Panc1 (cell line): Measurements from ENCODE around the gene SLC6A6.

Experiments used
- POLR2AphosphoS5 ChIP-seq: IDR thresholded peaks from 2 replicates; pipeline ENCODE4 v1.6.1; 2012; ENCODE audit warnings: mild to moderate bottlenecking, low read depth, low read length, moderate library complexity
- SIN3A ChIP-seq: IDR thresholded peaks from 2 replicates; pipeline ENCODE4 v1.6.1; 2012; ENCODE audit warnings: low read depth, mild to moderate bottlenecking, low read length, moderate library complexity, borderline replicate concordance; ENCODE audit not compliant: insufficient read depth
- TF ChIP-seq, protein P1 (sequence below): fragments of 450-650 bp; IDR thresholded peaks from 2 replicates; pipeline ENCODE4 v1.5.1; 2017; ENCODE audit warnings: mild to moderate bottlenecking
- TF ChIP-seq, protein P2 (sequence below), 2 experiments: IDR thresholded peaks; 2 replicates each; pipeline ENCODE4 v1.6.1; 2011 to 2012; ENCODE audit warnings: low read depth in 2 of 2, control low read depth in 1 of 2, low read length in 1 of 2, mild to moderate bottlenecking in 1 of 2, moderate library complexity in 1 of 2; ENCODE audit not compliant: insufficient read depth in 1 of 2

DNA sequence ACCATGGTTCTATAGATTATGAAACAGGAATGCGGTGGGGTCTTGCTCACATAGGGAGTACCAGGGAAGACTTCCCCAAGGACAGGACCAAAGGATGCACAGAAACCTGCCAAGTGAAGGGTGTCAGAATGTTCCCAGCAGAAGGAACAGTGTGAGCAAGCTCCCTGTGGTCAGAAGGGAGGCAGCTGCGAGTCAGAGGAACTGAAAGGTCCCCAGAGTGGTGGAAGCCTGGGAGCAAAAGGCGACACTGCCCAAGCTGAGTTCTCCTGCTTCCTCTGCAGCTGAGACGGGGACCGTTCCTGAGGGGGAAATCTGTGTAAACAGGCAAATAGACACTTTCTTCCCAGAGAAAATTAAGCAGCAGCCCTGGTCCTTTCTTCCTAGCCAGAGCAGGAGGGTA is 14.2 kb upstream of the SLC6A6 start:
- TF ChIP-seq, protein P1, sequence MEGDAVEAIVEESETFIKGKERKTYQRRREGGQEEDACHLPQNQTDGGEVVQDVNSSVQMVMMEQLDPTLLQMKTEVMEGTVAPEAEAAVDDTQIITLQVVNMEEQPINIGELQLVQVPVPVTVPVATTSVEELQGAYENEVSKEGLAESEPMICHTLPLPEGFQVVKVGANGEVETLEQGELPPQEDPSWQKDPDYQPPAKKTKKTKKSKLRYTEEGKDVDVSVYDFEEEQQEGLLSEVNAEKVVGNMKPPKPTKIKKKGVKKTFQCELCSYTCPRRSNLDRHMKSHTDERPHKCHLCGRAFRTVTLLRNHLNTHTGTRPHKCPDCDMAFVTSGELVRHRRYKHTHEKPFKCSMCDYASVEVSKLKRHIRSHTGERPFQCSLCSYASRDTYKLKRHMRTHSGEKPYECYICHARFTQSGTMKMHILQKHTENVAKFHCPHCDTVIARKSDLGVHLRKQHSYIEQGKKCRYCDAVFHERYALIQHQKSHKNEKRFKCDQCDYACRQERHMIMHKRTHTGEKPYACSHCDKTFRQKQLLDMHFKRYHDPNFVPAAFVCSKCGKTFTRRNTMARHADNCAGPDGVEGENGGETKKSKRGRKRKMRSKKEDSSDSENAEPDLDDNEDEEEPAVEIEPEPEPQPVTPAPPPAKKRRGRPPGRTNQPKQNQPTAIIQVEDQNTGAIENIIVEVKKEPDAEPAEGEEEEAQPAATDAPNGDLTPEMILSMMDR, result no peak
- TF ChIP-seq SIN3A (no peak), POLR2AphosphoS5 (no peak)
- TF ChIP-seq, protein P2, sequence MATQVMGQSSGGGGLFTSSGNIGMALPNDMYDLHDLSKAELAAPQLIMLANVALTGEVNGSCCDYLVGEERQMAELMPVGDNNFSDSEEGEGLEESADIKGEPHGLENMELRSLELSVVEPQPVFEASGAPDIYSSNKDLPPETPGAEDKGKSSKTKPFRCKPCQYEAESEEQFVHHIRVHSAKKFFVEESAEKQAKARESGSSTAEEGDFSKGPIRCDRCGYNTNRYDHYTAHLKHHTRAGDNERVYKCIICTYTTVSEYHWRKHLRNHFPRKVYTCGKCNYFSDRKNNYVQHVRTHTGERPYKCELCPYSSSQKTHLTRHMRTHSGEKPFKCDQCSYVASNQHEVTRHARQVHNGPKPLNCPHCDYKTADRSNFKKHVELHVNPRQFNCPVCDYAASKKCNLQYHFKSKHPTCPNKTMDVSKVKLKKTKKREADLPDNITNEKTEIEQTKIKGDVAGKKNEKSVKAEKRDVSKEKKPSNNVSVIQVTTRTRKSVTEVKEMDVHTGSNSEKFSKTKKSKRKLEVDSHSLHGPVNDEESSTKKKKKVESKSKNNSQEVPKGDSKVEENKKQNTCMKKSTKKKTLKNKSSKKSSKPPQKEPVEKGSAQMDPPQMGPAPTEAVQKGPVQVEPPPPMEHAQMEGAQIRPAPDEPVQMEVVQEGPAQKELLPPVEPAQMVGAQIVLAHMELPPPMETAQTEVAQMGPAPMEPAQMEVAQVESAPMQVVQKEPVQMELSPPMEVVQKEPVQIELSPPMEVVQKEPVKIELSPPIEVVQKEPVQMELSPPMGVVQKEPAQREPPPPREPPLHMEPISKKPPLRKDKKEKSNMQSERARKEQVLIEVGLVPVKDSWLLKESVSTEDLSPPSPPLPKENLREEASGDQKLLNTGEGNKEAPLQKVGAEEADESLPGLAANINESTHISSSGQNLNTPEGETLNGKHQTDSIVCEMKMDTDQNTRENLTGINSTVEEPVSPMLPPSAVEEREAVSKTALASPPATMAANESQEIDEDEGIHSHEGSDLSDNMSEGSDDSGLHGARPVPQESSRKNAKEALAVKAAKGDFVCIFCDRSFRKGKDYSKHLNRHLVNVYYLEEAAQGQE (IDR thresholded peaks at IDR 0.05; ENCODE audit: insufficient read depth in 1 of 2, low read depth in 2 of 2, low read length in 1 of 2), result no peak
